ENCODE results near the gene TBC1D9.

Gene TBC1D9

DNA sequence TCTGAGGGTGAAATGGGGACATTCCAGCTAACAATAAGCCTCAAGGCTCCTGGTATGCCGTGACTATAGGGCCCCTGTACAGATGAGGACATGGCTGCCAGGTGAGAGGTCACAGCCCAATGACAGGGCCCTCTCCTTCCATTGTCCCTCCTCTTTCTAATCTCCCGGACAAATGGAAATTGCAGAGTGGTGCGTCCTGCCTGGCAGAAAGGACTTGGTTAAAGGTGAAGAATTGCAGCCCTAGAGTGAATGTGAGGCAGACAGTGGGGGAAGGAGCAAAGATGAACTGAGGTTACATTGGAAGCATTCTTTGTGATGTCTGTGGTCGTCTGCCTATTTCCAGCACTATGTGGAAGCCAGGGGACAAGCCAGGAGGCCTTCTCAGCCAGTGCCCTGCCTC is 180.7 kb downstream of the TBC1D9 start:
- H3K27ac ChIP-seq: no peak overlapping the region
- POLR2A ChIA-PET (ENCODE audit: low non-redundant PET): interaction anchor here (0.6 kb wide), 1 partner anchor 275 kb away, joined by 4 read pairs; no protein-coding TSS in a partner anchor
- DNase-seq (ENCODE audit: low spot score): no peak
- CTCF ChIA-PET: interaction anchor here (0.5 kb wide), 1 partner anchor 16 kb away, joined by 4 read pairs; no protein-coding TSS in a partner anchor
- TF ChIP-seq, protein P1, sequence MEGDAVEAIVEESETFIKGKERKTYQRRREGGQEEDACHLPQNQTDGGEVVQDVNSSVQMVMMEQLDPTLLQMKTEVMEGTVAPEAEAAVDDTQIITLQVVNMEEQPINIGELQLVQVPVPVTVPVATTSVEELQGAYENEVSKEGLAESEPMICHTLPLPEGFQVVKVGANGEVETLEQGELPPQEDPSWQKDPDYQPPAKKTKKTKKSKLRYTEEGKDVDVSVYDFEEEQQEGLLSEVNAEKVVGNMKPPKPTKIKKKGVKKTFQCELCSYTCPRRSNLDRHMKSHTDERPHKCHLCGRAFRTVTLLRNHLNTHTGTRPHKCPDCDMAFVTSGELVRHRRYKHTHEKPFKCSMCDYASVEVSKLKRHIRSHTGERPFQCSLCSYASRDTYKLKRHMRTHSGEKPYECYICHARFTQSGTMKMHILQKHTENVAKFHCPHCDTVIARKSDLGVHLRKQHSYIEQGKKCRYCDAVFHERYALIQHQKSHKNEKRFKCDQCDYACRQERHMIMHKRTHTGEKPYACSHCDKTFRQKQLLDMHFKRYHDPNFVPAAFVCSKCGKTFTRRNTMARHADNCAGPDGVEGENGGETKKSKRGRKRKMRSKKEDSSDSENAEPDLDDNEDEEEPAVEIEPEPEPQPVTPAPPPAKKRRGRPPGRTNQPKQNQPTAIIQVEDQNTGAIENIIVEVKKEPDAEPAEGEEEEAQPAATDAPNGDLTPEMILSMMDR (conservative IDR thresholded peaks at IDR 0.05; ENCODE audit: low read depth): no peak

DNA sequence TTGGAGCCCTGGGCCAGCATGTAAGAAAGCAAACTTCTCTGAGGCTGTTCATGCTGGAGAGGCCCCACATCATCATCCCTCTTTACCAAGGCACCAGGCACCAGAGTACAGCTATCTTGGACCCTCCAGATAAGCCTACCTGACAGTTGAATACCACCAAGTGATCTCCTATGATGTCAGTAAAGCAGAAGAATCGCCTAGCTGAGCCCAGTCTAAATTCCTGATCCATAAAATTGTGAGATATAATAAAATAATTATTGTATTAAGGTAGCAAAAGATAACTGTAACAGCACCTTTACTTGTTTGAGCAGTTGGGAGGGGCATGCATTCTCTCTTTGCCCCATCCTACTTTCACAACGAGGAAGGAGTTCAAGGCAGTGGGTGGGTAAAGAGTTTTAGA is 184.6 kb downstream of the TBC1D9 start:
- TF ChIP-seq, protein P1 (conservative IDR thresholded peaks at IDR 0.05; ENCODE audit: low read depth): no peak
- CTCF ChIA-PET: interaction anchor here (0.6 kb wide), 1 partner anchor 17 kb away, joined by 3 read pairs; no protein-coding TSS in a partner anchor
- no peak overlapping the region for H3K27ac ChIP-seq
- no peak for DNase-seq (ENCODE audit: low spot score)
- POLR2A ChIA-PET (ENCODE audit: low non-redundant PET): no interaction called here
